Measurements from ENCODE around the gene GPR151. TPM values are rescaled to one million over a fixed set of nuclear protein-coding genes. Genes with fewer than 3 reads are reported as not detected.

Gene GPR151
- total RNA-seq, 1 experiment from 2014 or later, result not detected

DNA sequence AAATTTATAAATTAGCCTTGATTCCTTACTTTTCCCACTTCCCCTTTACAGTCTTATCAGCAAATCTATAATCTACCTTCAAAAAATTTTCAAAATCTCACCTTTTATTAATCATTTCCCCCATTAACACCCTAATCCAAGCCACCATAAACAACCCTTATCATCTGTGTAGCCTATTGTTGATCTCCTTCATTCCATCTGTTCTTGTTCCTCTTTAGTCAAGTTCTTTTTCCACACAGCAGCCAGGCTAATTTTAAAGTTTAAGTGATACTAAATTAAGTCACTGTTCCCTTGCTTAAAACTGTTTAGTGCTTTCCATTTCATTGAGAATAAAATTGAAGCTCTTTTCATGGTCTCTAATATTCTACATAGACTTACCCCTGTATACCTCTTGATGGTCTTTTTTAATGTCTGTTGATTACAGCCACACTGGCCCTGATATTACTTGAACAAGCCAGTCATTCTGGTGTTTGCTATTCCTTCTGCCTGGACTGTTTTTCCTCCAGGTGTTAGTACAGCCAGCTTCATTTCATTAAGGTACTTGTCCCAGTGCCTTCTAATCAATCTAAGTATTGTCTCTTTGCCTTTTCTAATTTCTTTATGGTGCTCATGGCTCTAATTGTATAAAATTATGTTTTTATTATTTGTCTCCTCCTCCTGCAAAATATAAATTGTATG lies 31.1 kb downstream of the GPR151 start:
- Histone ChIP-seq H3K4me3 (ENCODE audit: low read depth in 2 of 2, low read length in 2 of 2) (no peak overlapping the region), H3K4me1 (ENCODE audit: control insufficient read depth, insufficient read depth, low read length) (no peaks in the 10 kb centered on the region), H3K9me3 (ENCODE audit: control insufficient read depth, insufficient read depth, low read depth, low read length) (no peaks in the 10 kb centered on the region), H3K27me3 (ENCODE audit: control insufficient read depth, insufficient read depth, low read length) (no peaks in the 10 kb centered on the region), H3K27ac (ENCODE audit: low read length) (no peak overlapping the region), H3K36me3 (ENCODE audit: control insufficient read depth, insufficient read depth, low read length) (peaks cover 54% of the 10 kb centered on the region)
- ChIA-PET POLR2A (no interaction called here), CTCF (no interaction called here)
- DNase-seq (ENCODE audit: low read depth, low spot score), result no peak
- in situ Hi-C loops (cut with HindIII; ENCODE audit: low pct_unique_long_range_greater_than_20kb, low sequenced_read_pairs), result no loop called here
- ATAC-seq, result no peak
- intact Hi-C loops (cut with micrococcal nuclease; ENCODE audit: unreplicated experiment), result no loop called here
- TF ChIP-seq SIN3A (IDR thresholded peaks at IDR 0.05; ENCODE audit: borderline replicate concordance, insufficient read depth, low read depth, low read length) (no peak), TCF7L2 (IDR thresholded peaks at IDR 0.05; ENCODE audit: low read depth, low read length) (no peak), POLR2AphosphoS5 (IDR thresholded peaks at IDR 0.05; ENCODE audit: low read depth, low read length) (no peak)
- TF ChIP-seq, protein P1, sequence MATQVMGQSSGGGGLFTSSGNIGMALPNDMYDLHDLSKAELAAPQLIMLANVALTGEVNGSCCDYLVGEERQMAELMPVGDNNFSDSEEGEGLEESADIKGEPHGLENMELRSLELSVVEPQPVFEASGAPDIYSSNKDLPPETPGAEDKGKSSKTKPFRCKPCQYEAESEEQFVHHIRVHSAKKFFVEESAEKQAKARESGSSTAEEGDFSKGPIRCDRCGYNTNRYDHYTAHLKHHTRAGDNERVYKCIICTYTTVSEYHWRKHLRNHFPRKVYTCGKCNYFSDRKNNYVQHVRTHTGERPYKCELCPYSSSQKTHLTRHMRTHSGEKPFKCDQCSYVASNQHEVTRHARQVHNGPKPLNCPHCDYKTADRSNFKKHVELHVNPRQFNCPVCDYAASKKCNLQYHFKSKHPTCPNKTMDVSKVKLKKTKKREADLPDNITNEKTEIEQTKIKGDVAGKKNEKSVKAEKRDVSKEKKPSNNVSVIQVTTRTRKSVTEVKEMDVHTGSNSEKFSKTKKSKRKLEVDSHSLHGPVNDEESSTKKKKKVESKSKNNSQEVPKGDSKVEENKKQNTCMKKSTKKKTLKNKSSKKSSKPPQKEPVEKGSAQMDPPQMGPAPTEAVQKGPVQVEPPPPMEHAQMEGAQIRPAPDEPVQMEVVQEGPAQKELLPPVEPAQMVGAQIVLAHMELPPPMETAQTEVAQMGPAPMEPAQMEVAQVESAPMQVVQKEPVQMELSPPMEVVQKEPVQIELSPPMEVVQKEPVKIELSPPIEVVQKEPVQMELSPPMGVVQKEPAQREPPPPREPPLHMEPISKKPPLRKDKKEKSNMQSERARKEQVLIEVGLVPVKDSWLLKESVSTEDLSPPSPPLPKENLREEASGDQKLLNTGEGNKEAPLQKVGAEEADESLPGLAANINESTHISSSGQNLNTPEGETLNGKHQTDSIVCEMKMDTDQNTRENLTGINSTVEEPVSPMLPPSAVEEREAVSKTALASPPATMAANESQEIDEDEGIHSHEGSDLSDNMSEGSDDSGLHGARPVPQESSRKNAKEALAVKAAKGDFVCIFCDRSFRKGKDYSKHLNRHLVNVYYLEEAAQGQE (IDR thresholded peaks at IDR 0.05; ENCODE audit: insufficient read depth in 1 of 2, low read depth in 2 of 2, low read length in 1 of 2), result no peak
- TF ChIP-seq, protein P2, sequence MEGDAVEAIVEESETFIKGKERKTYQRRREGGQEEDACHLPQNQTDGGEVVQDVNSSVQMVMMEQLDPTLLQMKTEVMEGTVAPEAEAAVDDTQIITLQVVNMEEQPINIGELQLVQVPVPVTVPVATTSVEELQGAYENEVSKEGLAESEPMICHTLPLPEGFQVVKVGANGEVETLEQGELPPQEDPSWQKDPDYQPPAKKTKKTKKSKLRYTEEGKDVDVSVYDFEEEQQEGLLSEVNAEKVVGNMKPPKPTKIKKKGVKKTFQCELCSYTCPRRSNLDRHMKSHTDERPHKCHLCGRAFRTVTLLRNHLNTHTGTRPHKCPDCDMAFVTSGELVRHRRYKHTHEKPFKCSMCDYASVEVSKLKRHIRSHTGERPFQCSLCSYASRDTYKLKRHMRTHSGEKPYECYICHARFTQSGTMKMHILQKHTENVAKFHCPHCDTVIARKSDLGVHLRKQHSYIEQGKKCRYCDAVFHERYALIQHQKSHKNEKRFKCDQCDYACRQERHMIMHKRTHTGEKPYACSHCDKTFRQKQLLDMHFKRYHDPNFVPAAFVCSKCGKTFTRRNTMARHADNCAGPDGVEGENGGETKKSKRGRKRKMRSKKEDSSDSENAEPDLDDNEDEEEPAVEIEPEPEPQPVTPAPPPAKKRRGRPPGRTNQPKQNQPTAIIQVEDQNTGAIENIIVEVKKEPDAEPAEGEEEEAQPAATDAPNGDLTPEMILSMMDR (IDR thresholded peaks at IDR 0.05), result no peak
- BruUV-seq (replicated peaks), result no TSS peak

DNA sequence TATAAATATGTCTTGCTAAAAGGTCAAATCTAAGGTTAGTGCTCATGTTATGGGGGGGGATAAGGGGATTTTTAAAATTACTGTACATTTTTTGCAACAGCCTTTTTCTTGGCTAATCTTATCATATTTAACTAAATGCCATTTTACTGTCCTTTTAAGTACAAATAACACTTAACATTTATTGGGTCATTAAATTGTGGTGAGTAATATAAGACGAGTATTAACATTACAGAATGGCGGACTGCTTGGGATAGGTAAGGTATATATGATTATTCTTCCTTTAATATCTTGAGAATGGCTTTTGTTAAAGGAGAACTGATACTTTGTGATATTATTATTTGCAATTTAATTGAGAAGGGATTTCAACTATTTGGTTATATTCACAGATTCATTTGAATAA lies 33.2 kb downstream of the GPR151 start:
- BruUV-seq (replicated peaks), result no TSS peak
- ChIA-PET POLR2A (no interaction called here), CTCF (no interaction called here)
- H3K36me3 ChIP-seq (ENCODE audit: control insufficient read depth, insufficient read depth, low read length), result peaks cover 70% of the 10 kb centered on the region
- no peaks in the 10 kb centered on the region for H3K4me1 ChIP-seq (ENCODE audit: control insufficient read depth, insufficient read depth, low read length)
- in situ Hi-C loops (cut with HindIII; ENCODE audit: low pct_unique_long_range_greater_than_20kb, low sequenced_read_pairs) (no loop called here), intact Hi-C loops (cut with micrococcal nuclease; ENCODE audit: unreplicated experiment) (no loop called here)
- no peaks in the 10 kb centered on the region for H3K9me3 ChIP-seq (ENCODE audit: control insufficient read depth, insufficient read depth, low read depth, low read length)
- no peak for ATAC-seq
- H3K4me3 ChIP-seq (ENCODE audit: low read depth in 2 of 2, low read length in 2 of 2), result no peak overlapping the region
- H3K27ac ChIP-seq (ENCODE audit: low read length), result no peak overlapping the region
- TF ChIP-seq SIN3A (IDR thresholded peaks at IDR 0.05; ENCODE audit: borderline replicate concordance, insufficient read depth, low read depth, low read length) (no peak), POLR2AphosphoS5 (IDR thresholded peaks at IDR 0.05; ENCODE audit: low read depth, low read length) (no peak), TCF7L2 (IDR thresholded peaks at IDR 0.05; ENCODE audit: low read depth, low read length) (no peak)
- TF ChIP-seq, protein P1 (IDR thresholded peaks at IDR 0.05; ENCODE audit: insufficient read depth in 1 of 2, low read depth in 2 of 2, low read length in 1 of 2), result no peak
- TF ChIP-seq, protein P2 (IDR thresholded peaks at IDR 0.05), result no peak
- no peak for DNase-seq (ENCODE audit: low read depth, low spot score)
- no peaks in the 10 kb centered on the region for H3K27me3 ChIP-seq (ENCODE audit: control insufficient read depth, insufficient read depth, low read length)
